ENCODE measurements around the gene IGSF11.
"Not testable (repeated sequence)": the region's sequence is repeated elsewhere in the genome, so short reads cannot be mapped to it uniquely, and the experiment has no call there.

Gene IGSF11

GRCh38 chr3:118882353-118882947 is 152.2 kb downstream of the IGSF11 start:
- H3K9ac ChIP-seq (ENCODE audit: low read length in 2 of 2) = no peak overlapping the region
- H3K4me1 ChIP-seq (ENCODE audit: control insufficient read depth, insufficient read depth, low read length) = no peaks in the 10 kb centered on the region
- H3K9me3 ChIP-seq (ENCODE audit: control insufficient read depth in 2 of 2, low read length in 2 of 2) = no peaks in the 10 kb centered on the region
- H3K27ac ChIP-seq (ENCODE audit: low read length) = no peak overlapping the region
- H3K4me3 ChIP-seq (ENCODE audit: low read length in 2 of 2) = no peak overlapping the region
- no peaks in the 10 kb centered on the region for H3K36me3 ChIP-seq (ENCODE audit: control insufficient read depth in 2 of 2, insufficient read depth in 2 of 2, low read length in 2 of 2)
- H3K27me3 ChIP-seq (ENCODE audit: control insufficient read depth in 1 of 2, insufficient read depth in 2 of 2, low read length in 2 of 2) = peaks cover 0 to 8% of the 10 kb centered on the region in 2 donors

GRCh38 chr3:118868051-118868450 is 166.6 kb downstream of the IGSF11 start:
- Histone ChIP-seq H3K27me3 (ENCODE audit: control insufficient read depth in 1 of 2, insufficient read depth in 2 of 2, low read length in 2 of 2) (no peaks in the 10 kb centered on the region), H3K36me3 (ENCODE audit: control insufficient read depth in 2 of 2, insufficient read depth in 2 of 2, low read length in 2 of 2) (no peaks in the 10 kb centered on the region), H3K9me3 (ENCODE audit: control insufficient read depth in 2 of 2, low read length in 2 of 2) (no peaks in the 10 kb centered on the region), H3K4me3 (ENCODE audit: low read length in 2 of 2) (no peak overlapping the region), H3K9ac (ENCODE audit: low read length in 2 of 2) (no peak overlapping the region), H3K27ac (ENCODE audit: low read length) (no peak overlapping the region), H3K4me1 (ENCODE audit: control insufficient read depth, insufficient read depth, low read length) (no peaks in the 10 kb centered on the region)

GRCh38 chr3:118863731-118864322 is 170.8 kb downstream of the IGSF11 start:
- Histone ChIP-seq H3K4me1 (ENCODE audit: control insufficient read depth, insufficient read depth, low read length) (no peaks in the 10 kb centered on the region), H3K4me3 (ENCODE audit: low read length in 2 of 2) (no peak overlapping the region), H3K27me3 (ENCODE audit: control insufficient read depth in 1 of 2, insufficient read depth in 2 of 2, low read length in 2 of 2) (no peaks in the 10 kb centered on the region), H3K9me3 (ENCODE audit: control insufficient read depth in 2 of 2, low read length in 2 of 2) (no peaks in the 10 kb centered on the region), H3K27ac (ENCODE audit: low read length) (no peak overlapping the region), H3K9ac (ENCODE audit: low read length in 2 of 2) (no peak overlapping the region), H3K36me3 (ENCODE audit: control insufficient read depth in 2 of 2, insufficient read depth in 2 of 2, low read length in 2 of 2) (no peaks in the 10 kb centered on the region)

- Histone ChIP-seq H3K9ac (ENCODE audit: low read length in 2 of 2) (no peak overlapping the region), H3K4me3 (ENCODE audit: low read length in 2 of 2) (no peak overlapping the region), H3K9me3 (ENCODE audit: control insufficient read depth in 2 of 2, low read length in 2 of 2) (no peaks in the 10 kb centered on the region), H3K4me1 (ENCODE audit: control insufficient read depth, insufficient read depth, low read length) (no peaks in the 10 kb centered on the region), H3K36me3 (ENCODE audit: control insufficient read depth in 2 of 2, insufficient read depth in 2 of 2, low read length in 2 of 2) (no peaks in the 10 kb centered on the region), H3K27me3 (ENCODE audit: control insufficient read depth in 1 of 2, insufficient read depth in 2 of 2, low read length in 2 of 2) (no peaks in the 10 kb centered on the region), H3K27ac (ENCODE audit: low read length) (no peak overlapping the region)
Measured at GRCh38 chr3:118859950-118860349, 174.7 kb downstream of the IGSF11 start.

- H3K4me3 ChIP-seq (ENCODE audit: low read length in 2 of 2); H3K4me1 ChIP-seq (ENCODE audit: control insufficient read depth, insufficient read depth, low read length); H3K27me3 ChIP-seq (ENCODE audit: control insufficient read depth in 1 of 2, insufficient read depth in 2 of 2, low read length in 2 of 2); H3K9me3 ChIP-seq (ENCODE audit: control insufficient read depth in 2 of 2, low read length in 2 of 2); H3K9ac ChIP-seq (ENCODE audit: low read length in 2 of 2); H3K36me3 ChIP-seq (ENCODE audit: control insufficient read depth in 2 of 2, insufficient read depth in 2 of 2, low read length in 2 of 2); H3K27ac ChIP-seq (ENCODE audit: low read length): not testable (repeated sequence)
Measured at GRCh38 chr3:118851466-118852193, 183.0 kb downstream of the IGSF11 start.

GRCh38 chr3:118850687-118851086 is 184.0 kb downstream of the IGSF11 start:
- Histone ChIP-seq H3K27ac (ENCODE audit: low read length) (no peak overlapping the region), H3K27me3 (ENCODE audit: control insufficient read depth in 1 of 2, insufficient read depth in 2 of 2, low read length in 2 of 2) (no peaks in the 10 kb centered on the region), H3K4me1 (ENCODE audit: control insufficient read depth, insufficient read depth, low read length) (no peaks in the 10 kb centered on the region), H3K36me3 (ENCODE audit: control insufficient read depth in 2 of 2, insufficient read depth in 2 of 2, low read length in 2 of 2) (no peaks in the 10 kb centered on the region), H3K4me3 (ENCODE audit: low read length in 2 of 2) (no peak overlapping the region), H3K9ac (ENCODE audit: low read length in 2 of 2) (no peak overlapping the region), H3K9me3 (ENCODE audit: control insufficient read depth in 2 of 2, low read length in 2 of 2) (peaks cover 2 to 4% of the 10 kb centered on the region in 2 donors)

Data from stomach smooth muscle (tissue), 2 donors.